ENCODE measurements around the gene GPR37L1.
"Not testable (repeated sequence)": the region's sequence is repeated elsewhere in the genome, so short reads cannot be mapped to it uniquely, and the experiment has no call there.

The GPR37L1 gene

GRCh38 chr1:202165942-202166843, 43.5 kb downstream of the GPR37L1 start:
- Mint-ChIP-seq H3K4me1 (ENCODE audit: low read depth in 2 of 2) (peaks cover 38 to 42% of the 10 kb centered on the region in 2 donors), H3K36me3 (ENCODE audit: insufficient read depth) (peaks cover 19% of the 10 kb centered on the region), H3K27ac (peak overlapping the region in 1 of 2 donors; percentile 98), H3K9me3 (no peaks in the 10 kb centered on the region), H3K27me3 (no peaks in the 10 kb centered on the region), H3K4me3 (peak overlapping the region; percentile 35 to 97)
- DNase-seq, result no peak
- no peak for ATAC-seq (replicated peaks)

GRCh38 chr1:202167054-202167453, 44.3 kb downstream of the GPR37L1 start:
- Mint-ChIP-seq H3K4me1 (ENCODE audit: low read depth in 2 of 2) (peaks cover 32 to 34% of the 10 kb centered on the region in 2 donors), H3K36me3 (ENCODE audit: insufficient read depth) (peaks cover 19% of the 10 kb centered on the region), H3K27ac (peak overlapping the region; percentile 53 to 58)
- not testable (repeated sequence) for H3K27me3 Mint-ChIP-seq; ATAC-seq (replicated peaks); H3K4me3 Mint-ChIP-seq; DNase-seq; H3K9me3 Mint-ChIP-seq

DNA sequence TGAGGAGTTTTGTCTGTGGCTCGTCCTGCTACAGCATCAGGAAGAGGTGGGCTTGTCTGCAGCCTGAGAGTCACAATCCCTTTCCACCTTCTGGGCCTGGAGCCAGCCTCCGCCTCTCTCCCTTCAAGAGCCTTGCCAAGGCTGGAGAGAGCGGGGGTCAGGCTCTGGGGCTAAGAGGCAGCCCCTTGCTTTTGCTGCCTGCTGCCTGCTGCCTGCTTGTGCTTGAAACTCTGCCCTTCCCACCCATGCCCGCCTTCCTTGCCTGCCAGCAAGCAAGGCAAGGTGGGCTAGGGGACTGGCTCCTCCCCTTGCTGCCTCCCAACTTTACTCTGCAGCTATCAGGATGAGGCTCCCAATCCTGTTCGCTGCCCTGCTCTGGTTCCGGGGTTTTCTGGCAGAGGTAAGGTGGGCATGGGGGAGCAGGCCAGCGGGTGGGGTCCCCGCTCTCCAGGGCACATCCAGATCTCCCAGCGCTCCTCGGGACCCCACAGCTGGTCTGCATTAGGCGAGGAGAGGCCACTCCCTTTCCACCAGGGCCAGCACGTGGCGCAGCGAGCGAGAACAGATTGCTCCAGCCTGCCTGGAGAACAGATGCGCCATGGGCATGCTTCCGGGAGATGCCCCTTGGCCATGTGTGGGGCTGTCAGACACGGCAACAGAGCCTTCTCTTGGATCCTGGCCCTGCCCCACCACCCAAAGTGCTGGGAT, 45.1 kb downstream of the GPR37L1 start:
- H3K4me1 Mint-ChIP-seq (ENCODE audit: low read depth in 2 of 2), result peaks cover 26% of the 10 kb centered on the region in 2 donors
- H3K27me3 Mint-ChIP-seq, result no peaks in the 10 kb centered on the region
- no peaks in the 10 kb centered on the region for H3K9me3 Mint-ChIP-seq
- no peak overlapping the region for H3K4me3 Mint-ChIP-seq
- no peak for ATAC-seq (replicated peaks)
- H3K36me3 Mint-ChIP-seq (ENCODE audit: insufficient read depth), result peaks cover 11% of the 10 kb centered on the region
- no peak for DNase-seq
- H3K27ac Mint-ChIP-seq, result no peak overlapping the region

DNA sequence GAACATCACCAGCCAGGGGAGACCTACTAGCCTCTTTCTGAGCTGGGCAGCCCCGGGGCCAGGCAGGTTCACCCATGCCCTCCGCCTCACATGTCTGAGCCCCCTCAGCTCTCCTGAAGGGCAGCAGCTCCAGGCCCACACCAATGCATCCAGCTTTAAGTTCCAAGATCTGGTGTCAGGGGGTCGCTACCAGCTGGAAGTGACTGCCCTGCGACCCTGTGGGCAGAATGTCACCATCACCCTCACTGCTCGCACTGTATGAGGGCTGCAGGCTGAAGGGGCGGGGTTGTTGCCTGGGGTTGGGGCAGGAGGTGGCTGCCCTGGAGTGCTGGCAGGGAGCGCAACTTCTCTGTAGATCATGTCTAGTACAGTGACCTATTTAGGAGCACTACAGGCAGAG, 46.1 kb downstream of the GPR37L1 start:
- Mint-ChIP-seq H3K4me3 (no peak overlapping the region), H3K27me3 (no peaks in the 10 kb centered on the region), H3K4me1 (ENCODE audit: low read depth in 2 of 2) (peaks cover 16 to 21% of the 10 kb centered on the region in 2 donors), H3K36me3 (ENCODE audit: insufficient read depth) (peaks cover 9% of the 10 kb centered on the region), H3K9me3 (no peaks in the 10 kb centered on the region), H3K27ac (no peak overlapping the region)
- no peak for DNase-seq
- ATAC-seq (replicated peaks), result no peak

DNA sequence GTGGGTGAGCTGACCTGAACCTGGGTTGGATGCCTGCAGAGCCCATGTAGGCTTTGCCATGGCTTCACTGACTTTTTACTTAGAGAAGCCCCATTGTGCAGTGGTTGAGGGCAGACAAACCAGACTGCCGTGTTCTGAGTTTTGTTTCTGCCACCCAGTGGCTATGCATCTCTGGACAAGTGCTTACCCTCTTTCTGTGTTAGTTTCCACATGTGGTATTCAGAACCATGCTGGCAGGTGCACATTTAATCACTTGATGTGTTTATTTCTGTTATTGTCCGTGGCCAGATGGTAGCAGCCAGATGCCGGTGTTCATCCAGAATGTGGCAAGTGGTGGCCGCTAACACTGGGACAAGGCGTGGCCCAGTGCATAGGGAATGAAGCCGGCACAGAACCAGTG, 48.0 kb downstream of the GPR37L1 start:
- peak; percentile 58 for ATAC-seq (replicated peaks)
- no peak for DNase-seq
- Mint-ChIP-seq H3K9me3 (no peaks in the 10 kb centered on the region), H3K27me3 (no peaks in the 10 kb centered on the region), H3K4me1 (ENCODE audit: low read depth in 2 of 2) (peaks cover 1 to 10% of the 10 kb centered on the region in 2 donors), H3K36me3 (ENCODE audit: insufficient read depth) (no peaks in the 10 kb centered on the region), H3K27ac (peak overlapping the region; percentile 28 to 49), H3K4me3 (no peak overlapping the region)

- no peak overlapping the region for H3K27ac Mint-ChIP-seq
- H3K36me3 Mint-ChIP-seq (ENCODE audit: insufficient read depth), result no peaks in the 10 kb centered on the region
- no peak overlapping the region for H3K4me3 Mint-ChIP-seq
- DNase-seq, result no peak
- H3K4me1 Mint-ChIP-seq (ENCODE audit: low read depth in 2 of 2), result peaks cover 1 to 9% of the 10 kb centered on the region in 2 donors
- ATAC-seq (replicated peaks), result no peak
- H3K9me3 Mint-ChIP-seq, result no peaks in the 10 kb centered on the region
- H3K27me3 Mint-ChIP-seq, result no peaks in the 10 kb centered on the region
Measured at GRCh38 chr1:202171292-202172014, 48.7 kb downstream of the GPR37L1 start.

- DNase-seq (no peak), ATAC-seq (replicated peaks) (peak; percentile 51)
- H3K4me3 Mint-ChIP-seq, result no peak overlapping the region
- no peak overlapping the region for H3K27ac Mint-ChIP-seq
- peaks cover 0 to 5% of the 10 kb centered on the region in 2 donors for H3K4me1 Mint-ChIP-seq (ENCODE audit: low read depth in 2 of 2)
- no peaks in the 10 kb centered on the region for H3K36me3 Mint-ChIP-seq (ENCODE audit: insufficient read depth)
- H3K27me3 Mint-ChIP-seq, result no peaks in the 10 kb centered on the region
- no peaks in the 10 kb centered on the region for H3K9me3 Mint-ChIP-seq
Measured at GRCh38 chr1:202172015-202172355, 49.3 kb downstream of the GPR37L1 start.

GRCh38 chr1:202173993-202174392, 51.3 kb downstream of the GPR37L1 start:
- Mint-ChIP-seq H3K4me1 (ENCODE audit: low read depth in 2 of 2) (peaks cover 0 to 5% of the 10 kb centered on the region in 2 donors), H3K36me3 (ENCODE audit: insufficient read depth) (no peaks in the 10 kb centered on the region), H3K9me3 (no peaks in the 10 kb centered on the region), H3K27me3 (no peaks in the 10 kb centered on the region), H3K27ac (peak overlapping the region in 1 of 2 donors; percentile 50), H3K4me3 (no peak overlapping the region)
- DNase-seq (no peak), ATAC-seq (replicated peaks) (no peak)

- H3K27me3 Mint-ChIP-seq, result no peaks in the 10 kb centered on the region
- no peaks in the 10 kb centered on the region for H3K36me3 Mint-ChIP-seq (ENCODE audit: insufficient read depth)
- no peak for DNase-seq
- no peak for ATAC-seq (replicated peaks)
- no peaks in the 10 kb centered on the region for H3K9me3 Mint-ChIP-seq
- no peak overlapping the region for H3K27ac Mint-ChIP-seq
- H3K4me3 Mint-ChIP-seq, result no peak overlapping the region
- H3K4me1 Mint-ChIP-seq (ENCODE audit: low read depth in 2 of 2), result peaks cover 0 to 5% of the 10 kb centered on the region in 2 donors
Measured at GRCh38 chr1:202176949-202177927, 54.5 kb downstream of the GPR37L1 start.

- ATAC-seq (replicated peaks) (no peak), DNase-seq (no peak)
- Mint-ChIP-seq H3K27ac (no peak overlapping the region), H3K9me3 (no peaks in the 10 kb centered on the region), H3K4me3 (no peak overlapping the region), H3K27me3 (peaks cover 0 to 7% of the 10 kb centered on the region in 2 donors), H3K36me3 (ENCODE audit: insufficient read depth) (no peaks in the 10 kb centered on the region), H3K4me1 (ENCODE audit: low read depth in 2 of 2) (peaks cover 10 to 12% of the 10 kb centered on the region in 2 donors)
Measured at GRCh38 chr1:202179828-202180750, 57.4 kb downstream of the GPR37L1 start.

- not testable (repeated sequence) for H3K9me3 Mint-ChIP-seq; DNase-seq; H3K4me3 Mint-ChIP-seq; H3K36me3 Mint-ChIP-seq (ENCODE audit: insufficient read depth); H3K27ac Mint-ChIP-seq; ATAC-seq (replicated peaks)
- H3K27me3 Mint-ChIP-seq, result peaks cover 0 to 14% of the 10 kb centered on the region in 2 donors
- peaks cover 10 to 12% of the 10 kb centered on the region in 2 donors for H3K4me1 Mint-ChIP-seq (ENCODE audit: low read depth in 2 of 2)
Measured at GRCh38 chr1:202180751-202181139, 58.0 kb downstream of the GPR37L1 start.

DNA sequence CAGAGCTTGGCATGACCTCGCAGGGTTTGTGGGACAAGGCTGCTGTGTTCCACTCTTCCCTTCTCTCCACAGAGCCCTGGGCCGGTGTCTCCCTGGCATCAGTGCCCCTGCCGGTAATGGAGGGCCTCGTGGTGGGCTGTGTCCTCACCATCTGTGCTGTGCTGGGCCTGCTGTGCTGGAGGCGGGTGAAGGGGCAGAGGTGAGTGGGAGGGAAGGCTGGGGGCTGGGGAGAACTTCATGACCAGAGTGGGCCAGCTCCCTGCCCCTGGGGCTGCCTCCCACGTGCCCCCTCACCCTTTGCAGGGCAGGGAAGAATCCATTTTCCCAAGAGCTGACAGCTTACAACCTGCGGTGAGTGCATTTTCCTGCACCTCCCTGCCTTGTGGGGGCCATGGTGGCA, 58.9 kb downstream of the GPR37L1 start:
- DNase-seq, result no peak
- Mint-ChIP-seq H3K27me3 (peaks cover 0 to 17% of the 10 kb centered on the region in 2 donors), H3K4me3 (no peak overlapping the region), H3K9me3 (no peaks in the 10 kb centered on the region), H3K36me3 (ENCODE audit: insufficient read depth) (no peaks in the 10 kb centered on the region), H3K4me1 (ENCODE audit: low read depth in 2 of 2) (peaks cover 10 to 12% of the 10 kb centered on the region in 2 donors), H3K27ac (peak overlapping the region; percentile 9 to 21)
- ATAC-seq (replicated peaks), result no peak

All from effector memory CD8-positive, alpha-beta T cell (primary cell).